DOHH2 (cell line): ENCODE data around the gene MAML2.

Experiments
- H3F3A ChIP-seq: fragments of 200-600 bp; sonication (generic), shearing (Covaris generic); 2 replicates; pipeline ENCODE4 v1.6.0; 2016; ENCODE audit warnings: antibody characterized with exemption, mild to moderate bottlenecking; ENCODE audit not compliant: control insufficient read depth, insufficient read depth
- H3K27ac ChIP-seq: fragments of 200-600 bp; sonication (generic); 2 replicates; pipeline ENCODE4 v1.5.1; 2014; ENCODE audit warnings: low read depth, mild to moderate bottlenecking, low read length, moderate library complexity
- H3K27me3 ChIP-seq: fragments of 200-600 bp; sonication (generic); 2 replicates; pipeline ENCODE4 v1.6.1; 2014; ENCODE audit warnings: mild to moderate bottlenecking, low read length, mixed read lengths; ENCODE audit not compliant: control insufficient read depth
- H3K36me3 ChIP-seq: fragments of 200-600 bp; sonication (generic); 2 replicates; pipeline ENCODE4 v1.6.1; 2014; ENCODE audit warnings: mild to moderate bottlenecking, low read length, moderate library complexity, mixed read lengths; ENCODE audit not compliant: control insufficient read depth
- H3K4me1 ChIP-seq: fragments of 200-600 bp; sonication (generic); 2 replicates; pipeline ENCODE4 v1.6.1; 2014; ENCODE audit warnings: mild to moderate bottlenecking, low read length, mixed read lengths; ENCODE audit not compliant: control insufficient read depth
- H3K4me2 ChIP-seq: fragments of 200-600 bp; sonication (generic); 2 replicates; pipeline ENCODE4 v1.6.0; 2014; ENCODE audit warnings: mild to moderate bottlenecking, low read length, moderate library complexity
- H3K4me3 ChIP-seq: fragments of 200-600 bp; sonication (generic); 2 replicates; pipeline ENCODE4 v1.5.1; 2014; ENCODE audit warnings: mild to moderate bottlenecking, low read length, mixed read lengths
- H3K79me2 ChIP-seq: fragments of 200-600 bp; sonication (generic); 2 replicates; pipeline ENCODE4 v1.6.1; 2014; ENCODE audit warnings: mild to moderate bottlenecking, low read length, mixed read lengths; ENCODE audit not compliant: control insufficient read depth
- H3K9me2 ChIP-seq: fragments of 200-600 bp; sonication (generic); replicated peaks from 2 replicates; pipeline ENCODE4 v1.6.1; 2014; ENCODE audit warnings: mild to moderate bottlenecking, low read length, mixed read lengths; ENCODE audit not compliant: control insufficient read depth
- H3K9me3 ChIP-seq: fragments of 200-600 bp; sonication (generic); 2 replicates; pipeline ENCODE4 v1.6.1; 2014; ENCODE audit warnings: antibody characterized with exemption, low read length, mixed read lengths; ENCODE audit not compliant: control insufficient read depth, insufficient read depth
- H4K20me1 ChIP-seq: fragments of 200-600 bp; sonication (generic); 2 replicates; pipeline ENCODE4 v1.6.0; 2014; ENCODE audit warnings: low read depth, mild to moderate bottlenecking, antibody characterized with exemption, low read length, moderate library complexity; ENCODE audit not compliant: control insufficient read depth, insufficient read depth
- EZH2phosphoT487 ChIP-seq: fragments of 200-600 bp; sonication (generic); IDR thresholded peaks from 2 replicates; pipeline ENCODE4 v1.6.1; 2017; ENCODE audit warnings: borderline replicate concordance, mild to moderate bottlenecking, antibody characterized with exemption, low read length, moderate library complexity, mixed read lengths
- TF ChIP-seq, protein P1 (sequence below): fragments of 200-600 bp; sonication (generic); IDR thresholded peaks from one replicate; pipeline ENCODE4 v1.5.1; 2014; ENCODE audit warnings: antibody characterized with exemption, mild to moderate bottlenecking, low read depth, low read length; ENCODE audit not compliant: poor library complexity, severe bottlenecking

Gene MAML2

DNA sequence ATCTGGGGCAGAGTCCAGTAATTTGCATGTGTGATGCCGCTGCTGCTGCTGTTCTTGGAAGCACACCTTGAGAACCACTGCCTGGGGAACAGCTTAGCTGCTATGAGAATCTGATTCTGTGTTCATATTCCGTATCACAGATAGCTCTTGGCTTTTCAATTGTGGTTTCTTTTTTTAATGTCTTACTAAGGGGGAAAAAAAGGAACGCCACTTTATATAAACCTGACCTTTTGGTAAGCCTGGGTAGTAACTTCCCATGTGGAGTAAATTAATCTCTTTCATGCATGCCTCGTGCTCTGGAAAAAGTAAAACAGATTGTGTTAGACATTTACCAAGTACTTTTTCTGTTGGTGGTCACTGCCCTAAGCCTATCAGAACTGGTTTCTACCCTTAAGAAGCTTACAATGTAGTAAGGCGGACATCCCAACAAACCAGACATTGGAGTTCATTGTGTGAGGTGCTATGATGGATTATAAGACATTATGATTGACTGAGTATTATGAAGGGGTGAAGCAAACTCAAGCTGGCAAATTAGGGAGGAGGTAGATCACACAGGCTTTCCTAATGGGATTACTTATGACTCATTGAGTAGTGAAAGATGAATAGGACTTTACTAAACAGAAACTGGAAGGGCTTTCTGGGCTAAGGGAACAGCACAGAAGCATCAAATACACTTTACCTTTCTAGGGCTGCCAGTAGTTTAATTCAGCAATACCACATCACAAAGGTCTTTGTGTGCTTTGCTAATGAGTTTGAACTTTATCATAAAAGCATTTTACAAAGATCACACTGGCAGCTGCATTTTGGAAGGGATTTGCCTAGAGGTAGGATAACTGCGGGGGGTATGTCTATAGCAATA lies 64.7 kb downstream of the MAML2 start:
- peaks cover 2% of the 10 kb centered on the region for H3K4me1 ChIP-seq
- H3K4me2 ChIP-seq, result no peak overlapping the region
- H3F3A ChIP-seq, result no peaks in the 10 kb centered on the region
- no peaks in the 10 kb centered on the region for H3K79me2 ChIP-seq
- H3K36me3 ChIP-seq, result no peaks in the 10 kb centered on the region
- no peaks in the 10 kb centered on the region for H4K20me1 ChIP-seq
- no peaks in the 10 kb centered on the region for H3K27me3 ChIP-seq
- H3K9me3 ChIP-seq, result no peaks in the 10 kb centered on the region
- no peak overlapping the region for H3K4me3 ChIP-seq
- H3K27ac ChIP-seq, result no peak overlapping the region
- no peaks in the 10 kb centered on the region for H3K9me2 ChIP-seq
- TF ChIP-seq, protein P1, sequence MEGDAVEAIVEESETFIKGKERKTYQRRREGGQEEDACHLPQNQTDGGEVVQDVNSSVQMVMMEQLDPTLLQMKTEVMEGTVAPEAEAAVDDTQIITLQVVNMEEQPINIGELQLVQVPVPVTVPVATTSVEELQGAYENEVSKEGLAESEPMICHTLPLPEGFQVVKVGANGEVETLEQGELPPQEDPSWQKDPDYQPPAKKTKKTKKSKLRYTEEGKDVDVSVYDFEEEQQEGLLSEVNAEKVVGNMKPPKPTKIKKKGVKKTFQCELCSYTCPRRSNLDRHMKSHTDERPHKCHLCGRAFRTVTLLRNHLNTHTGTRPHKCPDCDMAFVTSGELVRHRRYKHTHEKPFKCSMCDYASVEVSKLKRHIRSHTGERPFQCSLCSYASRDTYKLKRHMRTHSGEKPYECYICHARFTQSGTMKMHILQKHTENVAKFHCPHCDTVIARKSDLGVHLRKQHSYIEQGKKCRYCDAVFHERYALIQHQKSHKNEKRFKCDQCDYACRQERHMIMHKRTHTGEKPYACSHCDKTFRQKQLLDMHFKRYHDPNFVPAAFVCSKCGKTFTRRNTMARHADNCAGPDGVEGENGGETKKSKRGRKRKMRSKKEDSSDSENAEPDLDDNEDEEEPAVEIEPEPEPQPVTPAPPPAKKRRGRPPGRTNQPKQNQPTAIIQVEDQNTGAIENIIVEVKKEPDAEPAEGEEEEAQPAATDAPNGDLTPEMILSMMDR, result no peak
- TF ChIP-seq EZH2phosphoT487, result no peak

DNA sequence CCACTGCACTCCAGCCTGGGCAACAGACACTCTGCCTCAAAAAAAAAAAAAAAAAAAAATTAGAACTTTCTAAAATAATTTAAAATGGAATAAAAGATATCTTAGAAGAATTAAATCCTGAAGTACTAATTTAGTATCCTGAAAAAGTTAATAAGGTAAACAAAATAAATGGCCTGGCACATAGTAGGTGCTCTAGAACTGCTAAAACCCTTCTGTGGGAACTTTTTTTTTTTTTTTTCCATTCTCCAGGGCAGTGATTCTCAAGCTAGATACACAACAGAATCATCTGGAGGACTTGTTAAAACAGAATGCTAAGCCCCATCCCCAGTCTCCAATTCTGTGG lies 65.3 kb downstream of the MAML2 start:
- H3K9me2 ChIP-seq, result no peaks in the 10 kb centered on the region
- H3K27ac ChIP-seq, result no peak overlapping the region
- TF ChIP-seq, protein P1, result no peak
- TF ChIP-seq EZH2phosphoT487, result no peak
- no peaks in the 10 kb centered on the region for H3F3A ChIP-seq
- H4K20me1 ChIP-seq, result no peaks in the 10 kb centered on the region
- peaks cover 8% of the 10 kb centered on the region for H3K4me1 ChIP-seq
- no peaks in the 10 kb centered on the region for H3K27me3 ChIP-seq
- no peak overlapping the region for H3K4me2 ChIP-seq
- H3K36me3 ChIP-seq, result no peaks in the 10 kb centered on the region
- H3K9me3 ChIP-seq, result no peaks in the 10 kb centered on the region
- H3K79me2 ChIP-seq, result no peaks in the 10 kb centered on the region
- no peak overlapping the region for H3K4me3 ChIP-seq

DNA sequence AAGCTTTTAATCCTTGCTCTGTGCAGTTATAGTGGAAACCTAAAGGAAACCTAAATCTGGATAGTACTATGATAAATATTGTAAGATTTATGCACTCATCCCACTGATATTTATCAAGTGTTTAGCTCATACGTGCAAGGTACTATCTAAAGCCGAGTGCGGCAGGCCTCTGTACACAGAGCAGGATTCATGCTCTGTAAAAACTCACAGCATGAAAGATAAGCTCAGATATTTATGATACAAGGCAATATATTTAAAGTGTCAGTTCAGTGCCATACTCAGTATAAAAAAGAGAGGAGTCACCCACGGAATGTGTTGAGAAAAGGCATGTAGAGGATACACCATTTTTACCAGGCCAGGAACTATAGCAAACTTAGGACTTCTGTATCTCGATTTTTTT lies 66.2 kb downstream of the MAML2 start:
- Histone ChIP-seq H3K36me3 (no peaks in the 10 kb centered on the region), H3K4me1 (peaks cover 11% of the 10 kb centered on the region), H3K4me2 (no peak overlapping the region), H3K79me2 (no peaks in the 10 kb centered on the region), H3K9me2 (no peaks in the 10 kb centered on the region), H3F3A (no peaks in the 10 kb centered on the region), H4K20me1 (no peaks in the 10 kb centered on the region), H3K9me3 (no peaks in the 10 kb centered on the region), H3K4me3 (no peak overlapping the region), H3K27ac (no peak overlapping the region), H3K27me3 (no peaks in the 10 kb centered on the region)
- no peak for TF ChIP-seq EZH2phosphoT487
- TF ChIP-seq, protein P1, result no peak
